GM19025 (cell line): ENCODE results near the gene FBLN5.
"Not testable (repeated sequence)": the region's sequence is repeated elsewhere in the genome, so short reads cannot be mapped to it uniquely, and the experiment has no call there.

Experiments used
- ATAC-seq: cut with Tn5 transposase; IDR thresholded peaks from one replicate; pipeline ENCODE4 v1.9.1; 2021; ENCODE audit warnings: mild to moderate bottlenecking, low read depth, moderate library complexity; ENCODE audit not compliant: unreplicated experiment

FBLN5 gene

GRCh38 chr14:91888641-91889476, 58.6 kb downstream of the FBLN5 start:
- no peak for ATAC-seq

DNA sequence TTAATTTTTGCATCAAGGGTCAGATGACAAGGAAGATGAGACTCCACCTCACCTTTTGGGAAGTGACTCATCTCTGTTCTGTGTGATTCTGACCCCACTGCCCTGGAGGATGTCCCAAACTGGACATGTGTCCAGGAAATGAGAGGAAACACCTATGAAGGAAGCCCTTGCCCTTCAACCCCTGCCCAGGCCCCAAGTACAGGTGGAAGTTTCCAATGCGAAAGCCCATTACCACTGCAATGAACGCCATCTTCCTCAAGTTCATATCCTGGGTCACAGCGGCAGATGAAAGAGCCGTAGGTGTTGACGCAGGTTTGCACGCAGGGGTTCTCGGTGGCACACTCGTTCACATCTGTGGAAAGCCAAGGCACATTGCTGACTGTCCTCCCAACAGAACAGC, 60.5 kb downstream of the FBLN5 start:
- no peak for ATAC-seq

GRCh38 chr14:91885839-91886238, 61.7 kb downstream of the FBLN5 start:
- no peak for ATAC-seq

DNA sequence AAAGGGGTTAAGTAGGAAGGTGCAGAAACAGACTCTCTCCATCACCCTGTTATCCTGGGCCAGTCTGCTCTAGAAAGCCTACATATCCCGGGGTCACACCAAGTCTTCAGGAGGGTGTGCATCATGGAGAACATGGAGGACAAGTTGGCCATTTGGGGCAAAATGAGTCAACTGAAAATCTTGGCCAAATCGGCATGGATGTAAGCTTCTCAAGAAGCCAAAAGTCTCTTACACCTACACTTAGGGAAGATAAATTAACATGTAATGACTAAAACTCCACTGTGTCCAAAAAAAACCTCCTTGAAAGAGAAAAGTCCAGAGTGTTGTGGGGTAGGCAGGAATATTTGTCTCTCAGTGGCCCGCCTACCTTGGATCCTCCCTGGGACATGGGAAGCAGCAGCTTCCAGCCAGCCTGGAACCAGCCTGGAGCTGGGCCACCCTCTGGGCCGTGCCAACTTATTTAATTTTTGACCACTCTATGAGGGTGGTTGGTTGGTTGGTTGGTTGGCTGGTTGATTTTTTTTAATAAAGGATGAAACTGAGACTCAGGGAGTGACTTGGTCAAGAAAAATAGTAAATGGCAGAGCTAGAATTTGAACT, 62.3 kb downstream of the FBLN5 start:
- ATAC-seq, result no peak

DNA sequence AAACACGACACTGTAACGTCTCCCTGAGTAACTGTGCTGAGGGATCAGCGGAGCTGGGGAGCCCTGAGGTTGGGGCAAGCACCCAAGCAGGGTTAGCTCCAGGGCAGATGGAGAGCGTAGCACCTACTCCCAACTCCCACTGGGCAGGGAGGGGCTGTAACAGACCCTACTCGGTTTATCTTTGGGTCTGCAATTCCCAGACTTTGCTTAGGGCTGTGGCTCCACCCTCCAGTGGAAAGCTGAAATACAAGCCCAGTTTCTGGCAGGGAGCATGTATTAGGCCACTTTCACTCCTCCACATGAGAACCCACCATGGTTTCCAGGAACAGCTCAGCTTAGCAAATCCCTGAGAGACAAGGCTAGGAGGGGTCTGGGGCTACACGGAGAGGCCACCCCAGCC, 62.8 kb downstream of the FBLN5 start:
- ATAC-seq, result no peak

DNA sequence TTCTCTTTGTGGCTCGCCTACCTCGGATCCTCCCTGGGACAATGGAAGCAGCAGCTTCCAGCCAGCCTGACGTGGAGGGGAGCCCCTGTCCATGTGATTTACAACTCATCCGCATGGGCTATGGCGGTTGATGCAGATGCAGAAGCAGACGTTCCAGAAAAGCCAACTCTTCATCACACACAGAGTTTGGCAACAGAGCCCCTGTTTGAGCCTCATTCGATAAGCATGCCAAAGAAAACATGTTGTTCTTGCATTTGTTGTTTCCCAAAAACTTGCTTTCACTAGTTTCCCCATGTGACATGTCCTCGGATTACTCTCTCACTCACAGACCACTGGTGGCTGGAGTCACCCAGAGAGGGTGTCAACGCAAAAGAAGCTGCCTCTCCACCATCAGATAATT, 63.7 kb downstream of the FBLN5 start:
- no peak for ATAC-seq

GRCh38 chr14:91882776-91883175, 64.7 kb downstream of the FBLN5 start:
- ATAC-seq, result no peak

DNA sequence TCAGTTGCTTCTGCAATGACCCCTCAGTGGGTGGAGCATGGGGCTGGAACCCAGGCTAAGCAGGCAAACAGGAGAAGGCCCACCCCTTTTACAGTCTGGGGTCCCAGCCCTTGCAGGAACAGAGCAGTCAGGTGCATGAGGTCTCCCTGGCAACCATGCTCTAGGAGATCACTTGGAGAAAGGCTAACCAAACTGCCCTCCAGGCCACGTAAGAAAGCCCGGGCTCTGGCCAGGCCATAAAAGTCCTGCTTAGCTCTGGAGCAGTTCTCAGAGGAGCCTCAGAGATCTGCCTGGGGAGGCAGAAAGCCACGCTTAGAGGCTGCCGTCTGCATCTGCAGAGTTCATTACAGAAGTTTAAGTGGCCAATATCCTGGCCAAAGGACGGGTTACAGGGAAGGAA, 65.1 kb downstream of the FBLN5 start:
- no peak for ATAC-seq

DNA sequence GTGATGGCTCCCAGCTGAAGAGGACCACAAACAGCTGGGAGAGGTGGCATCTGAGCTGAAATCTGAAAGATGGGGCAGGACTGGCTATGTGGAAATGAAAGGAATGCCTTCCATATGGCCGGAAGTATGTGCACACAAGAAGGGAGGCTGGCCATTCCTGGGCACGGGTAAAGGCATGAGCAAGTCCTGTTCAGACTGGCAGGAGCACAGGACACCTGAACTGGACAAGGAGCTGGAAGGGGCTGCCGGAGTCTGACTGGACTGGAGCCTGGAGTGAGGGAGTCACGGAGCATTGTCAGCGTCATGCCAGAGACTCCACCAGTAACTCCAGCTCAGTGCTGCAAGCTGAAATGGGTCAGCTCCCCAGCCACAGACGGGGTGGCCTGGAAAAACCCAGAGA, 68.3 kb downstream of the FBLN5 start:
- no peak for ATAC-seq

- ATAC-seq, result no peak
Measured at GRCh38 chr14:91878274-91878673, 69.2 kb downstream of the FBLN5 start.

DNA sequence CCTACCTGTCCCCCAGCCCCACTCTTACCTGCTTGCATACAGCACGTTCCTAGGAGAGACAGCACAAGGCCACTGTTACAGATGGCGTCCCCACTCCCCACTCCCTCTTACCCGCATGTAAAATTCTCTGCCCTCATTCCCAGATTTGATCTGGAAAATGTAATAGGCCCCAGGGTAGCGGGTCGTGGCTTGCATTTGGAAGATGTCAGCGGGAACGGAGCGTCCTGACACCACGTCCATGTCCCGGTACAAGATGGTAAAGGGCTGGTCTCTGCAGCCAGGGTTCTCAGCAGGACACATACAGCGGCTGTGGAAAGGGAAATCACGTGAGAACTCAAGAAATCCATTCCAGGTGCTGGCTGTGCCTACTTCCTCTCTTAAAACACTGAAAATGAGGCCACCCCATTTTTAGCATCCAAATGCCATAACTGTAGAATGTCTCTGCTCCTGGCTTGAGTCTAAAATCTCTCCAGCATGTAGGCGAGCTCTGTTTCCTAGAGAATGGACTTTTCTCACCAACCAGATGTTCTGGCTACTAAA, 70.0 kb downstream of the FBLN5 start:
- ATAC-seq, result no peak

- no peak for ATAC-seq
Measured at GRCh38 chr14:91876492-91876891, 71.0 kb downstream of the FBLN5 start.

- ATAC-seq, result no peak
Measured at GRCh38 chr14:91875525-91876286, 71.8 kb downstream of the FBLN5 start.

- peak; percentile 66 for ATAC-seq
Measured at GRCh38 chr14:91873471-91874415, 73.8 kb downstream of the FBLN5 start.

- ATAC-seq, result peak; percentile 11
Measured at GRCh38 chr14:91872517-91873470, 74.7 kb downstream of the FBLN5 start.

DNA sequence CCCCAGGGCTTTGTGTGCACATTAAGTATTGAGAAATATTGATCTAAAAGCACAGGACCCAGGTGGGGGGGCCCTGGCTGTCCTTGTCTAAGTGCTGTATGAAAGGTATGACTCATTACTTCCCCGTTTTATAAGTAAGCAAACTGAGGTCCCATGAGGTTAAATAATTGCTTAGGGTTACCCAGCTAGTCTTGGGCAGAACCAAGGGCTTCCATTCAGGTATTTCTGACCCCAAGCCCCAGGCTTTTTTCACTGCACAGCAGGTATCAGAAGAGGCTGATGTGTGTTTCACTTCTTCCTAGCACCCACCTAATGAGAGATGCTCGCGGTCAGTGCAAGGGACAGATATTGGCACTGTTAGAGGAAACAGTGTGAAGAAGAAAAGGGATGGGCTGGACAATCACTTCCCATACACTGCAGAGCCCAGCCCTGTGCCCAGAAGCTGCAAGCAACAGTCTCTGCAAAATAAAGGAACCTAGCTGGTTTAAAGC, 75.4 kb downstream of the FBLN5 start:
- ATAC-seq, result peak; percentile 56

DNA sequence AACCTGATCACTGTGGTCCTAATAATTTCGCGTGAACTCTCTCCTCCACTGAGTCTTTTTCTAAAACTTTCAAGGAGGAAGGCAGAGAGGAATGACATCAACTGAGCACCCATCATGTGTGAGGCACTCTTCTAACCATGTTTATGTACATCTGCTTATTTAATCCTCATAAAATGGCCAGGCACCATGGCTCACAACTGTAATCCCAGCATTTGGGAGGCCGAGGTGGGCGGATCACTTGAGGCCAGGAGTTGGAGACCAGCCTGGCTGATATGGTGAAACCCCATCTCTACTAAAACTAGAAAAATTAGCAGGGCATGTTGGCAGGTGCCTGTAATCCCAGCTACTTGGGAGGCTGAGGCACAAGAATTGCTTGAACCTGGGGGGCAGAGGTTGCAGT, 76.1 kb downstream of the FBLN5 start:
- not testable (repeated sequence) for ATAC-seq

DNA sequence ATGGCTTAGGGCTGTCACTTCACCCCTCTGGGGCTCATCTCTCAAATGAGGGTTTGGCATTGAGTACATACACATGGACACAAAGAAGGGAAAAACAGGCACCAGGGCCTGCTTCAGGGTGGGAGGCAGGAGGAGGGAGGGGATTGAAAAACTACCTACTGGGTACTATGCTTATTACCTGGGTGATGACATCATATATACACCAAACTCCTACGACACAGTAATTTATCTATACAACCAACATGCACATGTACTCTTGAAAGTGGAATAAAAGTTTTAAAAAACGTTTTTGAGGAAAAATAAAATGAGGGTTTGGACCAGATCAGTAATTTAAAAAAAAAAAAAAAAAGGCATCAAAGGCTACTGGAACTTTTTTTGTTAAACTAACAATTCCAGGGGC, 76.6 kb downstream of the FBLN5 start:
- no peak for ATAC-seq

GRCh38 chr14:91870001-91870400, 77.5 kb downstream of the FBLN5 start:
- ATAC-seq, result no peak
